Measurements from ENCODE around the gene DDOST.

- TF ChIP-seq CTCF (conservative IDR thresholded peaks at IDR 0.05; ENCODE audit: low read depth, low read length) (no peak), EZH2 (IDR thresholded peaks at IDR 0.05; ENCODE audit: borderline replicate concordance, low read depth, low read length, poor library complexity, severe bottlenecking) (no peak)
Observed at GRCh38 chr1:20644416-20644815, 16.8 kb downstream of the DDOST start.
